GM12878 (cell line): ENCODE data around the gene PKD1L1. TPM values are rescaled to one million over a fixed set of nuclear protein-coding genes. Genes with fewer than 3 reads are reported as not detected.

Experiments used
- ASH2L ChIP-seq: fragments of 300-600, 200-600 bp; sonication (generic); IDR thresholded peaks from 2 replicates; pipeline ENCODE4 v1.6.1; 2017; ENCODE audit warnings: low read depth, mild to moderate bottlenecking, borderline replicate concordance
- CHD4 ChIP-seq: fragments of 200-600 bp; sonication (generic); IDR thresholded peaks from 2 replicates; pipeline ENCODE4 v1.6.1; 2016; ENCODE audit warnings: mild to moderate bottlenecking
- CREM ChIP-seq: IDR thresholded peaks from 2 replicates; pipeline ENCODE4 v1.6.1; 2014; ENCODE audit warnings: antibody characterized with exemption, low read depth
- GABPA ChIP-seq: IDR thresholded peaks from 2 replicates; pipeline ENCODE4 v1.6.1; 2014; ENCODE audit warnings: antibody characterized with exemption, low read depth, mild to moderate bottlenecking, inconsistent platforms
- IKZF1 ChIP-seq: fragments of 450-650 bp; conservative IDR thresholded peaks from 2 replicates; pipeline ENCODE4 v1.6.1; 2017; ENCODE audit warnings: antibody characterized with exemption, mild to moderate bottlenecking
- IRF4 ChIP-seq: IDR thresholded peaks from 2 replicates; pipeline ENCODE4 v1.6.1; 2011; ENCODE audit warnings: low read depth, low read length
- KAT2A ChIP-seq: conservative IDR thresholded peaks from 2 replicates; pipeline ENCODE4 v1.6.1; 2011; ENCODE audit warnings: low read depth, low read length; ENCODE audit not compliant: control insufficient read depth
- MEF2A ChIP-seq: IDR thresholded peaks from 2 replicates; pipeline ENCODE4 v1.6.1; 2011; ENCODE audit warnings: low read depth, mild to moderate bottlenecking, low read length, moderate library complexity; ENCODE audit not compliant: insufficient read depth
- NFYB ChIP-seq: IDR thresholded peaks from 2 replicates; pipeline ENCODE4 v1.6.1; 2011; ENCODE audit warnings: low read depth, mild to moderate bottlenecking, low read length, improper control_type of control experiment, moderate library complexity; ENCODE audit not compliant: insufficient read depth
- NR2F1 ChIP-seq: fragments of 450-650 bp; conservative IDR thresholded peaks from 2 replicates; pipeline ENCODE4 v1.6.1; 2017; ENCODE audit warnings: mild to moderate bottlenecking
- RBBP5 ChIP-seq: fragments of 200-600 bp; sonication (generic); conservative IDR thresholded peaks from 2 replicates; pipeline ENCODE4 v1.6.1; 2016
- RELA ChIP-seq: fragments of 450-650 bp; IDR thresholded peaks from 2 replicates; pipeline ENCODE4 v1.8.0; 2014; ENCODE audit warnings: borderline replicate concordance; ENCODE audit not compliant: partially characterized antibody
- RFX5 ChIP-seq: IDR thresholded peaks from 2 replicates; pipeline ENCODE4 v1.6.1; 2011; ENCODE audit warnings: low read depth, low read length, improper control_type of control experiment
- RUNX3 ChIP-seq: IDR thresholded peaks from 2 replicates; pipeline ENCODE4 v1.6.1; 2012; ENCODE audit warnings: low read length, inconsistent platforms
- SMAD5 ChIP-seq: IDR thresholded peaks from 2 replicates; pipeline ENCODE4 v1.6.1; 2016; ENCODE audit warnings: antibody characterized with exemption, low read depth
- SREBF2 ChIP-seq: IDR thresholded peaks from 2 replicates; pipeline ENCODE4 v1.6.1; 2012; ENCODE audit warnings: mild to moderate bottlenecking, low read length
- SRF ChIP-seq, 2 experiments: IDR thresholded peaks; 2 replicates each; pipeline ENCODE4 v1.6.1; 2011; ENCODE audit warnings: low read depth in 2 of 2, low read length in 2 of 2, mild to moderate bottlenecking in 1 of 2, moderate library complexity in 1 of 2
- ZNF24 ChIP-seq: fragments of 450-650 bp; IDR thresholded peaks from 2 replicates; pipeline ENCODE4 v1.6.1; 2017; ENCODE audit warnings: antibody characterized with exemption, mild to moderate bottlenecking
- polyA plus RNA-seq, 11 experiments: library from polyadenylated mRNA; depleted of rRNA in 4 of 11; unstranded in 6 of 11; stranded (reverse) in 5 of 11; fragments of >200 nt; fragmentation: Nextera tagmentation in 4 of 11; fragmentation: Illumina TruSeq in 1 of 11; extraction: Ambion mirVana in 4 of 11; extraction: Trizol in 1 of 11; gene quantifications; 1 replicate in 1 of 11; 2 replicates in 10 of 11; pipeline versions ENCODE4 v1.2.1 to v1.2.3, GENCODE V29; 2011 to 2016; ENCODE audit warnings: inconsistent platforms in 2 of 11, missing spikeins in 2 of 11, low read depth in 1 of 11
- total RNA-seq, 4 experiments: library from RNA; depleted of rRNA in 3 of 4; stranded (reverse); fragments of >200 nt in 3 of 4; fragmentation: Illumina TruSeq in 1 of 4; extraction: Trizol in 1 of 4; gene quantifications; 2 replicates each; pipeline versions ENCODE4 v1.2.1 to v1.2.3, GENCODE V29; 2013 to 2021
- TF ChIP-seq, protein P1 (sequence below): fragments of 450-650 bp; IDR thresholded peaks from 2 replicates; pipeline ENCODE4 v1.6.1; 2017; ENCODE audit warnings: mild to moderate bottlenecking, low read depth, inconsistent platforms; ENCODE audit not compliant: poor library complexity, severe bottlenecking
- TF ChIP-seq, protein P2 (sequence below): fragments of 150-350 bp; IDR thresholded peaks from 2 replicates; pipeline ENCODE4 v1.6.1; 2016; ENCODE audit warnings: low read depth, low read length
- TF ChIP-seq, protein P3 (sequence below): IDR thresholded peaks from 2 replicates; pipeline ENCODE4 v1.6.1; 2012; ENCODE audit warnings: low read depth, low read length, improper control_type of control experiment
- TF ChIP-seq, protein P4 (sequence below): IDR thresholded peaks from 2 replicates; pipeline ENCODE4 v1.6.1; 2011; ENCODE audit warnings: mild to moderate bottlenecking, low read depth, low read length, moderate library complexity; ENCODE audit not compliant: insufficient replicate concordance
- TF ChIP-seq, protein P5 (sequence below): fragments of 450-650 bp; IDR thresholded peaks from 2 replicates; pipeline ENCODE4 v1.6.1; 2017; ENCODE audit warnings: mild to moderate bottlenecking

Gene PKD1L1
- total and polyA plus RNA-seq, 10 of the 15 experiments (the other 5 are each of a cell fraction or from before 2014, with no cell fraction given), result under 0.01 to 0.05 (median 0.02) TPM; not detected in 3

DNA sequence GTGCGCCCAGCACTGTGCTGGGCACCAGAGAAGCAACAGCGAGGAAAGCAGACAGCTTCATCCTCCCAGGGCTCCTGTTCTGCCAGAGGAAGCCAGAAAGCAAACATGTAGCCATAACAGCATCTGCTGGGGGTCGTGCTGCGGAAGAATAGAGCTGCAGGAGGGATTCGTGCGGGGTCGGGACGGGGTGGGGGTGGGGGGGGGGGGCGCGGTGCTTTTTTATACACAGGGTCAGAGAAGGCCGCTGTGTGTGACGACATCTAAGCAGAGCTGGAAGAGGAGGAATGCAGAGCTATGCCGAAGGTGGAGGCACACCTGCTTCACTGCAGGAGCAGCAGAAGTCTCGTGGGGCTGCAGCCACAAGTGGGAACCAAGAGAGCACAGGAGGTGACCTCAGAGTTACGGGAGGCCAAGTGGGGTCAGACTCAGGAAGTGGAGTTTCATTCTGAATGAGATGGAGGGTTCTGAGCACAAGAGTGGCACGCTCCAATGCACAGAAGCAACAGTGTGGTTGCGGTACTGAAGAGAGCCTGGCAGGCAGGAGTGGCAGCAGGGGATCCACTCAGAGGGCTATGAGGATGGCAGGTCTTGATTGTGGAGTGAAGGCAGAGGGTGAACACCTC is 11.1 kb downstream of the PKD1L1 start (continued):
- TF ChIP-seq ZNF24 (no peak), RELA (peak; percentile 63), IRF4 (peak; percentile 99), KAT2A (no peak), RBBP5 (no peak), CHD4 (no peak), MEF2A (peak; percentile 84), NR2F1 (peak; percentile 100), NFYB (no peak), ASH2L (no peak), SREBF2 (no peak), CREM (peak; percentile 98), GABPA (peak; percentile 72), IKZF1 (peak; percentile 95), SRF (IDR thresholded peaks at IDR 0.05; ENCODE audit: low read depth in 2 of 2, low read length in 2 of 2) (peak in 1 of 2 experiments; percentile 64; a peak in 1 of 4 replicates), RUNX3 (peak; percentile 99), RFX5 (no peak), SMAD5 (no peak)
- TF ChIP-seq, protein P1, sequence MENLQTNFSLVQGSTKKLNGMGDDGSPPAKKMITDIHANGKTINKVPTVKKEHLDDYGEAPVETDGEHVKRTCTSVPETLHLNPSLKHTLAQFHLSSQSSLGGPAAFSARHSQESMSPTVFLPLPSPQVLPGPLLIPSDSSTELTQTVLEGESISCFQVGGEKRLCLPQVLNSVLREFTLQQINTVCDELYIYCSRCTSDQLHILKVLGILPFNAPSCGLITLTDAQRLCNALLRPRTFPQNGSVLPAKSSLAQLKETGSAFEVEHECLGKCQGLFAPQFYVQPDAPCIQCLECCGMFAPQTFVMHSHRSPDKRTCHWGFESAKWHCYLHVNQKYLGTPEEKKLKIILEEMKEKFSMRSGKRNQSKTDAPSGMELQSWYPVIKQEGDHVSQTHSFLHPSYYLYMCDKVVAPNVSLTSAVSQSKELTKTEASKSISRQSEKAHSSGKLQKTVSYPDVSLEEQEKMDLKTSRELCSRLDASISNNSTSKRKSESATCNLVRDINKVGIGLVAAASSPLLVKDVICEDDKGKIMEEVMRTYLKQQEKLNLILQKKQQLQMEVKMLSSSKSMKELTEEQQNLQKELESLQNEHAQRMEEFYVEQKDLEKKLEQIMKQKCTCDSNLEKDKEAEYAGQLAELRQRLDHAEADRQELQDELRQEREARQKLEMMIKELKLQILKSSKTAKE, result peak; percentile 98
- TF ChIP-seq, protein P2, sequence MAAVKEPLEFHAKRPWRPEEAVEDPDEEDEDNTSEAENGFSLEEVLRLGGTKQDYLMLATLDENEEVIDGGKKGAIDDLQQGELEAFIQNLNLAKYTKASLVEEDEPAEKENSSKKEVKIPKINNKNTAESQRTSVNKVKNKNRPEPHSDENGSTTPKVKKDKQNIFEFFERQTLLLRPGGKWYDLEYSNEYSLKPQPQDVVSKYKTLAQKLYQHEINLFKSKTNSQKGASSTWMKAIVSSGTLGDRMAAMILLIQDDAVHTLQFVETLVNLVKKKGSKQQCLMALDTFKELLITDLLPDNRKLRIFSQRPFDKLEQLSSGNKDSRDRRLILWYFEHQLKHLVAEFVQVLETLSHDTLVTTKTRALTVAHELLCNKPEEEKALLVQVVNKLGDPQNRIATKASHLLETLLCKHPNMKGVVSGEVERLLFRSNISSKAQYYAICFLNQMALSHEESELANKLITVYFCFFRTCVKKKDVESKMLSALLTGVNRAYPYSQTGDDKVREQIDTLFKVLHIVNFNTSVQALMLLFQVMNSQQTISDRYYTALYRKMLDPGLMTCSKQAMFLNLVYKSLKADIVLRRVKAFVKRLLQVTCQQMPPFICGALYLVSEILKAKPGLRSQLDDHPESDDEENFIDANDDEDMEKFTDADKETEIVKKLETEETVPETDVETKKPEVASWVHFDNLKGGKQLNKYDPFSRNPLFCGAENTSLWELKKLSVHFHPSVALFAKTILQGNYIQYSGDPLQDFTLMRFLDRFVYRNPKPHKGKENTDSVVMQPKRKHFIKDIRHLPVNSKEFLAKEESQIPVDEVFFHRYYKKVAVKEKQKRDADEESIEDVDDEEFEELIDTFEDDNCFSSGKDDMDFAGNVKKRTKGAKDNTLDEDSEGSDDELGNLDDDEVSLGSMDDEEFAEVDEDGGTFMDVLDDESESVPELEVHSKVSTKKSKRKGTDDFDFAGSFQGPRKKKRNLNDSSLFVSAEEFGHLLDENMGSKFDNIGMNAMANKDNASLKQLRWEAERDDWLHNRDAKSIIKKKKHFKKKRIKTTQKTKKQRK, result no peak
- TF ChIP-seq, protein P3, sequence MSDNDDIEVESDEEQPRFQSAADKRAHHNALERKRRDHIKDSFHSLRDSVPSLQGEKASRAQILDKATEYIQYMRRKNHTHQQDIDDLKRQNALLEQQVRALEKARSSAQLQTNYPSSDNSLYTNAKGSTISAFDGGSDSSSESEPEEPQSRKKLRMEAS, result peak; percentile 39; the same call in 1 of the 2 replicates
- TF ChIP-seq, protein P4, sequence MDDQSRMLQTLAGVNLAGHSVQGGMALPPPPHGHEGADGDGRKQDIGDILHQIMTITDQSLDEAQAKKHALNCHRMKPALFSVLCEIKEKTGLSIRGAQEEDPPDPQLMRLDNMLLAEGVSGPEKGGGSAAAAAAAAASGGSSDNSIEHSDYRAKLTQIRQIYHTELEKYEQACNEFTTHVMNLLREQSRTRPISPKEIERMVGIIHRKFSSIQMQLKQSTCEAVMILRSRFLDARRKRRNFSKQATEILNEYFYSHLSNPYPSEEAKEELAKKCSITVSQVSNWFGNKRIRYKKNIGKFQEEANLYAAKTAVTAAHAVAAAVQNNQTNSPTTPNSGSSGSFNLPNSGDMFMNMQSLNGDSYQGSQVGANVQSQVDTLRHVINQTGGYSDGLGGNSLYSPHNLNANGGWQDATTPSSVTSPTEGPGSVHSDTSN, result no peak
- TF ChIP-seq, protein P5, sequence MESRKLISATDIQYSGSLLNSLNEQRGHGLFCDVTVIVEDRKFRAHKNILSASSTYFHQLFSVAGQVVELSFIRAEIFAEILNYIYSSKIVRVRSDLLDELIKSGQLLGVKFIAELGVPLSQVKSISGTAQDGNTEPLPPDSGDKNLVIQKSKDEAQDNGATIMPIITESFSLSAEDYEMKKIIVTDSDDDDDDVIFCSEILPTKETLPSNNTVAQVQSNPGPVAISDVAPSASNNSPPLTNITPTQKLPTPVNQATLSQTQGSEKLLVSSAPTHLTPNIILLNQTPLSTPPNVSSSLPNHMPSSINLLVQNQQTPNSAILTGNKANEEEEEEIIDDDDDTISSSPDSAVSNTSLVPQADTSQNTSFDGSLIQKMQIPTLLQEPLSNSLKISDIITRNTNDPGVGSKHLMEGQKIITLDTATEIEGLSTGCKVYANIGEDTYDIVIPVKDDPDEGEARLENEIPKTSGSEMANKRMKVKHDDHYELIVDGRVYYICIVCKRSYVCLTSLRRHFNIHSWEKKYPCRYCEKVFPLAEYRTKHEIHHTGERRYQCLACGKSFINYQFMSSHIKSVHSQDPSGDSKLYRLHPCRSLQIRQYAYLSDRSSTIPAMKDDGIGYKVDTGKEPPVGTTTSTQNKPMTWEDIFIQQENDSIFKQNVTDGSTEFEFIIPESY, result no peak
